Vagina (tissue), 2 donors: Measurements from ENCODE around the gene WFIKKN2.

Experiments
- CTCF ChIP-seq, 3 experiments: fragments of 450-650 bp in 2 of 3; fragments of 200-600 bp in 1 of 3; sonication (generic) in 1 of 3; IDR thresholded peaks; one replicate each; pipeline ENCODE4 v1.5.1; 2017 to 2019; ENCODE audit warnings: antibody characterized with exemption in 3 of 3, mild to moderate bottlenecking in 2 of 3, moderate library complexity in 2 of 3
- POLR2A ChIP-seq, 2 donors: fragments of 450-650 bp; IDR thresholded peaks; one replicate each; pipeline ENCODE4 v1.6.1; 2017; ENCODE audit warnings: antibody characterized with exemption in 2 of 2, mild to moderate bottlenecking in 2 of 2, moderate library complexity in 2 of 2
- POLR2AphosphoS5 ChIP-seq, 2 donors: sonication (generic); formaldehyde crosslinking; IDR thresholded peaks; one replicate each; pipeline ENCODE4 v1.9.0; 2017; ENCODE audit warnings: antibody characterized with exemption in 2 of 2, mild to moderate bottlenecking in 2 of 2, low read depth in 1 of 2; ENCODE audit not compliant: insufficient read depth in 1 of 2

DNA sequence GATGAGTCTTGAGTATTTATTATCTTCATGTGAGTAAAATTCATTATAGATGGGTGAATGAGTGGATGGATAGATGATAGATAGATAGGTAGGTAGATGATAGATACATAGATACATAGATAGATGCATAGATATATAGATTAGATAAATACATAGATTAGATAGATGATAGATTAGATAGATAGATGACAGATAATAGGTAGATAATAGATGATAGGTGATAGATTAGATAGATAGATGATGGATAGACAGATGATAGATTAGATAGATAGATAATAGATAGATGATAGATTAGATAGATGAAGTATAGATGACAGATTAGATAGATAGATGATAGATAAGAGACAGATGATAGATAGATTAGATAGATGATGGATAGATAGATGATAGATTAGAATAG is 21.8 kb upstream of the WFIKKN2 start:
- TF ChIP-seq CTCF (IDR thresholded peaks at IDR 0.05): no peak
- no peak for TF ChIP-seq POLR2A (IDR thresholded peaks at IDR 0.05)
- TF ChIP-seq POLR2AphosphoS5 (IDR thresholded peaks at IDR 0.05; ENCODE audit: insufficient read depth in 1 of 2, low read depth in 1 of 2): no peak
